Colonic mucosa (tissue), 4 donors: Measurements from ENCODE around the gene ZBTB20. TPM values are rescaled to one million over a fixed set of nuclear protein-coding genes. Genes with fewer than 3 reads are reported as not detected.
"Not testable (repeated sequence)": the region's sequence is repeated elsewhere in the genome, so short reads cannot be mapped to it uniquely, and the experiment has no call there.

Experiments
- DNase-seq: peaks from one replicate; pipeline ENCODE4 v3.0.0-alpha.2; 2020
- H3K27ac ChIP-seq: fragments of 200-600 bp; one replicate; pipeline ENCODE4 v1.8.0; 2021
- H3K27me3 ChIP-seq: fragments of 200-600 bp; one replicate; pipeline ENCODE4 v1.8.0; 2021
- H3K36me3 ChIP-seq: fragments of 200-600 bp; one replicate; pipeline ENCODE4 v1.8.0; 2021
- H3K4me1 ChIP-seq: fragments of 200-600 bp; one replicate; pipeline ENCODE4 v1.8.0; 2021; ENCODE audit warnings: mild to moderate bottlenecking
- H3K4me3 ChIP-seq: fragments of 200-600 bp; one replicate; pipeline ENCODE4 v1.8.0; 2021
- H3K9ac ChIP-seq, 2 donors: one replicate each; pipeline ENCODE4 v1.7.0; 2013; ENCODE audit warnings: control low read depth in 2 of 2, low read depth in 2 of 2, low read length in 2 of 2
- H3K9me3 ChIP-seq: fragments of 200-600 bp; one replicate; pipeline ENCODE4 v1.8.0; 2021
- intact Hi-C: fragments of 100-400 bp; cut with DNase I; formaldehyde crosslinking; loops from one replicate; pipeline ENCODE4 v1.14.1; 2022
- total RNA-seq, 2 donors: library from RNA; stranded (reverse); fragmentation: NEBNext Ultra II Directional in 1 of 2; extraction: Animal tissue kit (Norgen Biotek cat#: 25700) in 1 of 2; gene quantifications; one replicate each; pipeline ENCODE4 v1.2.1, GENCODE V29; 2021
- TF ChIP-seq, protein P1 (sequence below): fragments of 200-600 bp; IDR thresholded peaks from one replicate; pipeline ENCODE4 v1.8.0; 2022; ENCODE audit warnings: antibody characterized with exemption, mild to moderate bottlenecking
- donor health status: healthy.
- donor health status: DM: no; HTN: no; CAD: no.
- donor health status: DM: no; HTN: no; CAD: no.

ZBTB20 gene
- total RNA-seq, 2 donors from 2014 or later = 12.7 to 21.2 TPM

- intact Hi-C loops = no loop called here
- TF ChIP-seq, protein P1, sequence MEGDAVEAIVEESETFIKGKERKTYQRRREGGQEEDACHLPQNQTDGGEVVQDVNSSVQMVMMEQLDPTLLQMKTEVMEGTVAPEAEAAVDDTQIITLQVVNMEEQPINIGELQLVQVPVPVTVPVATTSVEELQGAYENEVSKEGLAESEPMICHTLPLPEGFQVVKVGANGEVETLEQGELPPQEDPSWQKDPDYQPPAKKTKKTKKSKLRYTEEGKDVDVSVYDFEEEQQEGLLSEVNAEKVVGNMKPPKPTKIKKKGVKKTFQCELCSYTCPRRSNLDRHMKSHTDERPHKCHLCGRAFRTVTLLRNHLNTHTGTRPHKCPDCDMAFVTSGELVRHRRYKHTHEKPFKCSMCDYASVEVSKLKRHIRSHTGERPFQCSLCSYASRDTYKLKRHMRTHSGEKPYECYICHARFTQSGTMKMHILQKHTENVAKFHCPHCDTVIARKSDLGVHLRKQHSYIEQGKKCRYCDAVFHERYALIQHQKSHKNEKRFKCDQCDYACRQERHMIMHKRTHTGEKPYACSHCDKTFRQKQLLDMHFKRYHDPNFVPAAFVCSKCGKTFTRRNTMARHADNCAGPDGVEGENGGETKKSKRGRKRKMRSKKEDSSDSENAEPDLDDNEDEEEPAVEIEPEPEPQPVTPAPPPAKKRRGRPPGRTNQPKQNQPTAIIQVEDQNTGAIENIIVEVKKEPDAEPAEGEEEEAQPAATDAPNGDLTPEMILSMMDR = no peak
- no peak overlapping the region for H3K27ac ChIP-seq
- no peaks in the 10 kb centered on the region for H3K9me3 ChIP-seq
- no peak for DNase-seq
- H3K36me3 ChIP-seq = no peaks in the 10 kb centered on the region
- H3K4me1 ChIP-seq = no peaks in the 10 kb centered on the region
- H3K27me3 ChIP-seq = no peaks in the 10 kb centered on the region
- no peak overlapping the region for H3K9ac ChIP-seq
- H3K4me3 ChIP-seq = no peak overlapping the region
These were observed 331.0 kb downstream of the ZBTB20 start for GRCh38 chr3:114816052-114816451.

- H3K9me3 ChIP-seq, H3K9ac ChIP-seq, H3K4me1 ChIP-seq, intact Hi-C loops, H3K4me3 ChIP-seq, H3K36me3 ChIP-seq, DNase-seq, H3K27me3 ChIP-seq, H3K27ac ChIP-seq: not testable (repeated sequence)
These were observed 334.4 kb downstream of the ZBTB20 start for GRCh38 chr3:114812541-114813238.

DNA sequence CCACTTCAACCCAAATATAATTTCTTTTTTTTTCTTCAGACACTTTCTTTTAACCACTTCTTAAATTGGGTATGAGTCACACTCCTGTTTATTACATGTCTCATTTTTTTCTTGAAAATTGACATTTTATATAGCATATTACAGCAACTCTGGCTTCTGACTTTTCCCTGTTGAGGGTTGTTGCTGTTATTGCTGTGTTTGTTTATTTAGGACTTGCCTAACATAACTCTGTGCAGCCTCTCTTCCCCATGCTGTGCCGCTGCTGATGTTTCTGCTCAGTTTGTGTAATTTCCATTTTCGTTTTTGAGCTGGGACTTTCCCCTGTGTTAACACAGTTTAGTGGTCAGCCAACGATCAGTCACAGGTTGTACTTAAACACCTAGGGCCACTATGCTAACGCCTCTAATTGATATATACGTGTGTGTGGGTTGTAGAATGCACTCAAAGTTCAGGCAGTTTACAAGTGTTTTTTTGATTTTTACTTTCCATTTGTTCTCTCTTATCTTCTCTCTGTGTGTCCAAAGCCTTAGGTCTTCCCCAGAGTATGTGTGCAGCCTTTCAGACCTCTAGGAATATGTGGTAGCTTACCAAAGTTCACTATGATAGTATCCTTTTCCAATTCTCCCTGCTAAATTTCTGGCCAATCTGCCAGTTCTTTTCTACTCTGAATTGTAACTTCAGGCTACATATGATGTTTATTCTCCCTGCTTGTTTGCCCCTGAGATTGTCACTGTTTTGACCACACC lies 337.2 kb downstream of the ZBTB20 start:
- TF ChIP-seq, protein P1 = no peak
- no peak overlapping the region for H3K9ac ChIP-seq
- H3K27ac ChIP-seq = no peak overlapping the region
- H3K4me3 ChIP-seq = no peak overlapping the region
- no peaks in the 10 kb centered on the region for H3K36me3 ChIP-seq
- no peaks in the 10 kb centered on the region for H3K9me3 ChIP-seq
- H3K27me3 ChIP-seq = no peaks in the 10 kb centered on the region
- no peaks in the 10 kb centered on the region for H3K4me1 ChIP-seq
- intact Hi-C loops = no loop called here
- no peak for DNase-seq

DNA sequence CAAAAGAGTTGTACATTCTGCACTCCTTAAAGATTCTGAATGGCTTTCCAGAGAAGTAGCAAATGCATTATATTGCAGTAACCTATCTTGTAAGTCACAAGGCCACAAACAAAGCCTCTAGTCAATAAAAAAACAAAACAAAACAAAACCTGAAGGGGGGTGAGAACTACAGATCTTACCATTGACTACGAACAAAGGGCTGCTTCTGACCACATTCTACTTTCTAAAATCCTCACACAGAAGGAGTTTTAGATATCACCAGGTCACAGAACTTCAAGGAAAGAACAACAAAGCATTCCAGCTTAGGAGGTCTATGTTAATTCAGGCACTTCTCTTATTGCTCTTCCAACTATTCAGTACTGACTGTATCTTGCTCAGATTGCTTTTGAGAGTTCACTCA lies 343.0 kb downstream of the ZBTB20 start:
- H3K9ac ChIP-seq = no peak overlapping the region
- TF ChIP-seq, protein P1 = no peak

GRCh38 chr3:114803042-114803695 lies 343.9 kb downstream of the ZBTB20 start:
- Histone ChIP-seq H3K36me3 (no peaks in the 10 kb centered on the region), H3K4me3 (no peak overlapping the region), H3K27ac (no peak overlapping the region), H3K9me3 (no peaks in the 10 kb centered on the region), H3K9ac (no peak overlapping the region), H3K4me1 (no peaks in the 10 kb centered on the region), H3K27me3 (no peaks in the 10 kb centered on the region)
- intact Hi-C loops = no loop called here
- TF ChIP-seq, protein P1 = no peak
- DNase-seq = no peak

More for the DNA sequence above, 343.0 kb downstream of the ZBTB20 start:
- H3K4me3 ChIP-seq = no peak overlapping the region
- no peak overlapping the region for H3K27ac ChIP-seq
- H3K27me3 ChIP-seq = no peaks in the 10 kb centered on the region
- H3K4me1 ChIP-seq = no peaks in the 10 kb centered on the region
- no peaks in the 10 kb centered on the region for H3K9me3 ChIP-seq
- no peak for DNase-seq
- H3K36me3 ChIP-seq = no peaks in the 10 kb centered on the region
- intact Hi-C loops = no loop called here
